GM18511 (cell line): ENCODE data around the gene SOX15.
"Not testable (repeated sequence)": the region's sequence is repeated elsewhere in the genome, so short reads cannot be mapped to it uniquely, and the experiment has no call there.

Experiments
- ATAC-seq: cut with Tn5 transposase; IDR thresholded peaks from one replicate; pipeline ENCODE4 v1.9.1; 2021; ENCODE audit warnings: mild to moderate bottlenecking, moderate library complexity; ENCODE audit not compliant: unreplicated experiment

The SOX15 gene

DNA sequence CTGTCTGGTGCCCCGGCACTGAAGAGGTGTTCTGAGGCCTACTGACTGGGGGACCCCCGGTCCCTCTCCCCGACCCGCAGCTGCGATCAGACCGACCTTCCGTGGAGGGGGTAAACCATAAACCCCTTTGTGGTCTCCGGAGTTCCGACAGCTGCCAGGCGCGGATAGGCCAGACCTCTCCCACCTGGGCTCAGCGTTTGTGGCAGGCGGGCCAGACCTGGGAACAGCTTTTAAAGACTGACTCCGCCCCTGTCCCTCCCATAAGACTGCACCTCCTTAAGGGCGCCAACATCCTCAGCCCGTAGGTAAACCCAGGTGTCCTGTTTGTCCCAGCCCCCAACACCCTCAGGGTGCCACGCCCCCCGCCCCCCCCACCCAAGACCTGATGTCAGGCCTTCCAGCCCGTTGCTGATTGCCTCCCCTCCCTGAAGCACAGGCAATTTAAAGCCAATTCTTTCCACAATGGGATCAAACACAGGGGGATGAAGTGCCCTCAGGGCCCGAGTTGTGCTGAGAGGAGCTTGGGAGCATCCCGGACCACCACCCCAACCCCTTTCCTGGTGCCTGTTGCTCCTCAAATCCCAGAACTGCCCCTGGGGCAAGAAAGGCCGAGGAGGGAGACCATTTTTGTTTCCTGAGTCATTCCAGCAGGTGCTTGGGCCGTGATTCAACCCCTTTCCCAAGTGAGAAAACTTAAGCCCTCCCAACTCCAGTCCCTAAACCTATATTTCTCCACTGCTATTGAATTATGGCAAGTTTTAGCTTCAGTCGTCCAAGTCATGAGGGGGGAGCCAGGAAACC, at the start of gene SOX15:
SOX15 (minus strand) TSS at position 204 of the 801 bp plus-strand sequence. CDS start 418 bp downstream, outside the sequence.
- ATAC-seq = no peak

DNA sequence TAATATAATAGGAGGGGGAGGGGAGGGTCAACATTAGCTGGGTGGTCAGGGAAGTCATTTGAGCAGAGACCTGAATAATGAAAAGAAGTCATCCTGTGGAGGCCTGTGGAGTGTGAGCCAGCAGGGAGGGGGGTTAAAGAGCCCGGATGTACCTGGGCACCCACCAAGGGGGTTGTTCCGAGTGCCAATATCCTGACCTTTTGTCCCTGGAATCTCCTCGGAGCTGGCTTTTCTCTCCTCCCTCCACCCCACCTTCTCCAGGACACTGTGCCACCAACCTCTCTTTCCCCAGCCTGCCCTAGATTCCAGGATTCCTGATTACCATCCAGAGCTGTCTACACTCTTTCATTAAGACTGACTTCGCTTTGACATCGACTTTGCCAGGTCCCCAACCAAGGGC, 46.3 kb upstream of the SOX15 start:
- ATAC-seq = no peak

DNA sequence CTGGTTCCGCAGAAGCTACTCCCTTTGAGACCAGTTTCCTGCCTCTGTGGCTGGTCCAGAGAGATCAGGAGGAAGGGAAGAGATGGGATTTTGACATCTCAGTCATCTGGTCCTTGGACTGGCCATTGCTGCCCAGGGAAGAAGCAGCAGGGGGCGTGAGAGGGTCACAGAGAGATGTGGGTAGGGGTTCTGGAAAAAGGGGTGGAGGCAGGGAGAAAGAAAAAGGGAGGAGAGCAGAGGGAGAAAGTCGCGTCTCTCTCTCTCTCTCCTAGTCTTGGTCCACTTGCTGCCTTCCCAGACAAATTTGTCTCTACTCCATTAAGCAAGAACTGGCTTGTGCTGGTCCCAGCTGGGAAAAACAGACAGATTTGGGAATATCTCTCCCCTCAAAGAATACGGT, 44.5 kb upstream of the SOX15 start:
- no peak for ATAC-seq

DNA sequence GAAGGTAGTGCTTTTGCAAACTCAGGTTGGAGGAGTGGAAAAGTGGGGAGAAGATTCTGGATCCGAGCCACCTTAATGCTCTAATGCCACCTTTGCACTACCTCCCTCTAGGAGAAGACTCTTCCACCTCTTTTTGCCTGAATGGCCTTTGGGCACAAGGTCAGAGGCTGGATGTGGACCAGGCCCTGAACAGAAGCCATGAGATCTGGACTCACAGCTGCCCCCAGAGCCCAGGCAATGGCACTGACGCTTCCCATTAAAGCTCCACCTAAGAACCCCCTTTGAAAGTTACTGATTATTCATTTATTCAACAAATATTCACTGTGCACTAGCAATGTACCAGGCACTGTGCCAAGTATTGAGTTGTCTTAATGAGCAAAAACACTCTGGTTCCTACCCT, 43.2 kb upstream of the SOX15 start:
- no peak for ATAC-seq

DNA sequence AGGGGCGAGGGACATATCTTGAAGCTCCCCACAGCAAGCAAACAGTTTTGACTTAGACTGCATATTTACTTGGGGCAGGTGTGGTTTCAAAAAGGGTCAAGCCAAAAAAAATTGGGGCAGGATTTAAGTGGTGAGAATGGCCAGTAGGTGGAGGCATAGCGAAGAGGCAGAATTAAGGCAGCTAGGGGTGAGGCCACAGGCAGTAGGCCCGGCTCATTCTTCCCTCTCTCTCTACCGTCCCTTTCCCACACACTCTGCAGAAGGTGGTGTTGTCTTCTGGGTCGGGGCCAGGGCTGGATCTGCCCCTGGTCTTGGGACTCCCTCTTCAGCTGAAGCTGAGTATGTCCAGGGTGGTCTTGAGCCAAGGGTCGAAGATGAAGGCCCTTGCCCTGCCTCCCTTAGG, 42.6 kb upstream of the SOX15 start:
- no peak for ATAC-seq

DNA sequence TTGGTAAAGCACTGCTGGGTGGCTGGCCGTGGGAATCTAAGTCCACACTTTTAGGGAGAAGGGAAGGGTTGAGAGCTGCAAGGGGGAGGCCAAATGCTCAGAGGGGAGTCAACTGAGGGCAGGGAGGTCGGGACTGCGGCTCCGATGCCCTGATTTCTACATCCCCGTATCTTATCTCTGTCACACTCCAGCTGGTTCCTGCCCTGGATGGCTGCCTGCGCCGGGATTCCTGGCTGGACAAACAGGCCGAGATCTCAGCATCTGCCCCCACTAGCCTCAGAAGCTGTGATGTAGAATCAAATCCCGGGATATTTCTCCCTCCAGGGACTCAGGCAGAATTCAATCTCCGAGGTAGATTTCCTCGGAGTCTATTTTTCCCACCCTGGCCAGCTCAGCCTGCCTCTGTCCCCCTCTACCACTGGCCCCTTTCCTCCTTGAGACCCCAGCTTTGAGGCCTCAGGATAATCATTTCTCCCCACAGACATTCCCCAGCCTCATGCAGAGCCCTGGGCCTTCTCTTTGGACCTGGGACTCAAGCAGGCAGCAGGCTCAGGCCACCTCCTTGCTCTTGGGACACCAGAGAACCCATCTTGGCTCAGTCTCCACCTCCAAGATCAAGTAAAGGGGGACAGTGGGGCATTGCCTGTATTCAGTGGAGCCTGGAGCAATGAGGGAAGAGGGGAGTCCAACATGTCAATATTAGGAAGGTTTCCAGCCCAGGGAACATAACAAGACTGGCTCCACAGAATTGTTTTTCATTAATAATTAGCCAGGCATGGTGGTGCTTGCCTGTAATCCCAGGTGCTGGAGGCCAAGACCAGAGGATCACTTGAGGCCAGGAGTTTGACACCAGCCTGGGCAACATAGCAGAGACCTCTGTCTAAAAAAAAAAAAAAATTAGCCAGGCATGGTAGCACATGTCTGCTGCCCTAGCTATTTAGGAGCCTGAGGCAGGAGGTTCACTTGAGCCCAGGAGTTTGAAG, 41.8 kb upstream of the SOX15 start:
- no peak for ATAC-seq

DNA sequence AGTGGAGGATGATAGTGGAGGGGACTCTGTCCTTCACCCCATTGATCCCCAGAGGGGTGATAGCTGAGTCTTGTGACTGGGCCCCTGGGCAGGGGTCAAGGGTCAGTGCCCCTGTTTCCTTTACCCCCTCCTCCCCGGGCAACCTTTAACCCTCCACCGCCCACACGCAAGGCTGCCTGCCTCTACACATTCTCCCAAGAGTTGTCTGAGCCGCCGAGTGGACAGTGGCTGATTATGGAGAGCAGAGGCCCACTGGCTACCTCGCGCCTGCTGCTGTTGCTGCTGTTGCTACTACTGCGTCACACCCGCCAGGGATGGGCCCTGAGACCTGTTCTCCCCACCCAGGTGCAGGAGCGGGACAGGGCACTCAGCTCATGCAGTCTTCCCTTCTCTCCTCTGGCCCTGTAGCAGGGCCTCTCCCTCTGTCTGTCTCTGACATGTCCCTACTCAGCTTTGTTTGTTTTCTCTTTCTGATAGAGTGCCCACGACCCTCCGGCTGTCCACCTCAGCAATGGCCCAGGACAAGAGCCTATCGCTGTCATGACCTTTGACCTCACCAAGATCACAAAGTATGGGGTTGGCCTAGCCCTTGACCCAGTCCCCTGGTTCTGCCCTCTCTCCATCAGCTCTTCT, 40.2 kb upstream of the SOX15 start, which contains the start of gene SHBG:
SHBG (plus strand) TSS at position 197 of the 633 bp plus-strand sequence; CDS start at position 235, 38 bp downstream.
- no peak for ATAC-seq

DNA sequence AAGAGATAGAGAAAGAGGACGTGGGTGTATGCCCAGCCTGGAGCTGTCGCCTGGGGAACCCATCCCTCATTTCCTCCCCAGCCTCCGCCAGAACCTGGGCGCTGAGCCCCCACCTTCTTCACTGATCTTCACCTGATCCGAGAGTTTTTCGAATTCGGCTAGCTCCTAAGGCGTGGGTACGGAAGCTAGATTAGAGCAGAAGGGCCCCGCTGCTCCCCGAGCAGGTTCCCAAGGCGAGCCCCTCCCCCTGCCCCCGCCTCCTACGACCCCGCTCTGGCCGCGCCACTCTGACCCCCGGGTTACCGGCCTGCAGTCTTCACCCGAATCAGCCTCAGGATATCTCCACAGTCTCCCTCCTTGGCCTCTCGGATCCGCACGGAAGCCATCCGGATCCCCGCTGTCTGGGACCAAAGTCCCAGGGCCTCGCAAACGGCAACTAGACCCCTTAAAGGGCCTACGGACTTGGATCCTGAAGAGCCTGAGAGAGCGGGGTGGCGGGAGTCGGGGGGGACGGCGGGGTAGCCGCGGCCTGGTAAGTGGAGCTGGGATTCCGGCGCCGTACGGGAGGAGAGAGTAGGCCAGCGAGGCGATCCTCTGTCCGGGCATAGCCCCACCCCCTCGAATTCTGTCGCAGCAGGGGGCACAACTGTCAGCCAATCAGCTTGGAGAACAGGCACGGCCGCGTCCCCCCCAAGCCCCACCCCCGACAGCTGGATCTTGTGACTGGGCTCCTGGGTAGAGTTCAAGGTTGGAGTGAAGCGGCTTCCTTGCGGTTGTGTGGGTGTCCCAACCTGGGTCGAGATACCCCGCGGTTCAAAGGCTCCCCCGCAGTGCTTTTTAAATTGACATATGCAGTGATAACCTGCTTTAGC, 37.6 kb upstream of the SOX15 start, which contains the start of gene SAT2:
SAT2 (minus strand) TSS at position 572 of the 872 bp plus-strand sequence; CDS start at position 386, 186 bp downstream.
- ATAC-seq = peak; percentile 94

DNA sequence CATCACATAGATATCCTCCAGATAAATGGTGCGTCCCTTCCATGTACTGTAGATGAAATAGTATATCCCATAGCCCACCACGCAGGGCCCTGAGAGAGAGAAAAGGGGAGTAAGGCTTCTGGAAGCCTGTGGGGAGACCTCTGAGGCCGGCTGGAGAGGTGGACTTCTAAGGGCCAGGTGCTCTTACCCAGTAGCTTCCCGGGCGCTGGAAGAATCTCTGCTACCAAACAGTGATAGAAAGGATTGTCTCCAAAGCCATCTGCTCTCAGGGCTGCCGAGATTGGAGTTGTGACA, 37.0 kb upstream of the SOX15 start:
- no peak for ATAC-seq

DNA sequence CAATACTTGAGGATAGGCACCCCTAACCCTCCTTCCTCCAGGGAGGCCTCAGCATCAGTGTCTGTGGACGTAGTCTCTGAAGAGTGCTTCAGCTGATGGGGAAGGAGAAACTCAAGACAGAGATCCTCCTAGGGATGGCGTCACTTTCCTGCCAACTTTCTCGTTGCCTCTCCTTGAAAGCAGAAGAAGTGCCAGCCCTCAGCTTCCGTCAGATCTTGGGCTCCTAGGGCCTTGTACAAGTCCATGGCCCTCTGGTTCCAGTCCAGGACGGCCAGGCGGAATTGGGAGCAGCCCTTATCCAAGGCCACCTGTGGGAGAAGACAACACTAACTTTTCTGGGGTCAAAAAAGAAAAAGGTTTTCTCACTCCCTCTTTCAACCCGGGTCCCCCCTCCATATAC, 36.4 kb upstream of the SOX15 start:
- ATAC-seq = no peak

DNA sequence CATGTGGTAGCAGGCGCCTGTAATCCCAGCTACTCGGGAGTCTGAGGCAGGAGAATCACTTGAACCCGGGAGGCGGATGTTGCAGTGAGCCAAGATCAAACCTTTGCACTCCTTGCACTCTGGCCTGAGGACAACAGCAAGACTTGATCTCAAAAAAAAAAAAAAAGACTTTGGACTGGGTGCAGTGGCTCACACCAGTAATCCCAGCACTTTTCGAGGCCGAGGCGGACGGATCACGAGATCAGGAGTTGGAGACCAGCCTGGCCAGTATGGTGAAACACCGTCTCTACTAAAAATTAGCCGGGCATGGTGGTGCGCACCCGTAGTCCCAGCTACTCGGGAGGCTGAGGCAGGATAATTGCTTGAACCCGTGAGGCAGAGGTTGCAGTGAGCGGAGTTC, 35.9 kb upstream of the SOX15 start:
- ATAC-seq = not testable (repeated sequence)

DNA sequence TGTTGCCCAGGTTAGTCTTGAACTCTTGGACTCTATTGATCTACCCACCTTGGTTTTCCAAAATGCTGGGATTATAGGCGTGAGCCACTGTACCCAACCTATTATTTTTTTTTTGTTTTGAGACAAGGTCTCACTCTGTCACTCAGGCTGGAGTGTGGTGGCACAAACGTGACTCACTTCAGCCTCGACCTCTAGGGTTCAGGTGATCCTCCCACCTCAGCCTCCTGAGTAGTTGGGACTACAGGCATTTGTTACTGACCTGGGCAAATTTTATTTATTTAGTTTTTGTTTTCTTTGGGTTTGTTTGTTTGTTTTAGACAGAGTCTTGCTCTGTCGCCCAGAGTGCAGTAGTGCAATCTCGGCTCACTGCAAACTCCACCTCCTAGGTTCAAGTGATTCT, 33.8 kb upstream of the SOX15 start:
- ATAC-seq = no peak

DNA sequence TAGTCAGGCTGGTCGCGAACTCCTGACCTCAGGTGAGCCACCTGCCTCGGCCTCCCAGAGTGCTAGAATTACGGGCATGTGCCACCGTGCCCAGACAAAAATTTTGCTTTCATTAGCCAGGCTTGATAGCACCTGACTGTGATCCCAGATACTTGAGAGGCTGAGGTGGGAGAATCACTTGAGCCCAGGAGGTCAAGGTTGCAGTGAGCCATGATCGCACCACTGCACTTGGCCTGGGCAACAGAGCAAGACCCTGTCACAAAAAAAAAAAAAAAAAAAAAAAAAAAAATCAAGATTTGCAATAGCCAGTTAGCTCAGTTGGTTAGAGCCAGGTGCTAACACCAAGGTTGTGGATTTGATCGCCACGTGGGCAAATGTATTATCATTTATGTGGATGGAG, 30.9 kb upstream of the SOX15 start:
- no peak for ATAC-seq

DNA sequence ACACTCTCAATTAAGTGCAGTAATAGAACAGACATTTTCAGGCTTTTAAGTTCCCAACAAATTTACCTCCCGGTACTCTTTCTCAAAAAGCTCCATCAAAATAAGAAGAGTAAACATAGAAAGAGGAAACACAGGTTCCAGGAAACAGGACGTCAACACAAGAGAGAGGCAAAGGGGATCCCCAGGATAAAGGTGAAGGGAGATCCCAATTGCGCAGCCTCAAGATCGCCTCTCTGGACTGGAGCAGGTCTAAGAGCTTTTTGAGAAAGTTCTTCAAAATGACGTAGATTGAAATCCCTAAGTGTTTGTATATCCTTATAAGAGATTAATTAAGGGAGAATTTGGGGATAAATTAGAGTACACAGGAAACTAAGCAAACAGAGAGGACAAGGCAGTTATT, 28.7 kb upstream of the SOX15 start:
- ATAC-seq = no peak

DNA sequence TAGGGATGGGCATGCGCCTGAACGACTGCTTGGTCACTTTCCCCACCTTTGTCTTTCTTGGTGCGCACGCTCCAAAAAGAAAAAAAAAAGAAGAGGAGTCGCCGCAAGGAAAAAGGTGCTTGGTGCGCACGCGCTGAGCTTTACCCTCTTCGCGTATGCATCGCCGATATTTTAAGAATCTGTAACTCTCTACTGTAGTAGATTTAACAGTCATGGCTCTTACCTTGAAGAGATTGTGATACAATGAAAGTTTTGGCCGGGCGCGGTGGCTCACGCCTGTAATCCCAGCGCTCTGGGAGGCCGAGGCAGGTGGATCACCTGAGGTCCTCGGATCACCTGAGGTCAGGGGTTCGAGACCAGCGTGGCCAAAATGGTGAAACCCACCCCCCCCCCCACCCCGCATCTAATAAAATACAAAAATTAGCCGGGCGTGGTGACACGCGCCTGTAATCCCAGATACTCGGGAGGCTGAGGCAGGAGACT, 25.4 kb upstream of the SOX15 start:
- no peak for ATAC-seq

DNA sequence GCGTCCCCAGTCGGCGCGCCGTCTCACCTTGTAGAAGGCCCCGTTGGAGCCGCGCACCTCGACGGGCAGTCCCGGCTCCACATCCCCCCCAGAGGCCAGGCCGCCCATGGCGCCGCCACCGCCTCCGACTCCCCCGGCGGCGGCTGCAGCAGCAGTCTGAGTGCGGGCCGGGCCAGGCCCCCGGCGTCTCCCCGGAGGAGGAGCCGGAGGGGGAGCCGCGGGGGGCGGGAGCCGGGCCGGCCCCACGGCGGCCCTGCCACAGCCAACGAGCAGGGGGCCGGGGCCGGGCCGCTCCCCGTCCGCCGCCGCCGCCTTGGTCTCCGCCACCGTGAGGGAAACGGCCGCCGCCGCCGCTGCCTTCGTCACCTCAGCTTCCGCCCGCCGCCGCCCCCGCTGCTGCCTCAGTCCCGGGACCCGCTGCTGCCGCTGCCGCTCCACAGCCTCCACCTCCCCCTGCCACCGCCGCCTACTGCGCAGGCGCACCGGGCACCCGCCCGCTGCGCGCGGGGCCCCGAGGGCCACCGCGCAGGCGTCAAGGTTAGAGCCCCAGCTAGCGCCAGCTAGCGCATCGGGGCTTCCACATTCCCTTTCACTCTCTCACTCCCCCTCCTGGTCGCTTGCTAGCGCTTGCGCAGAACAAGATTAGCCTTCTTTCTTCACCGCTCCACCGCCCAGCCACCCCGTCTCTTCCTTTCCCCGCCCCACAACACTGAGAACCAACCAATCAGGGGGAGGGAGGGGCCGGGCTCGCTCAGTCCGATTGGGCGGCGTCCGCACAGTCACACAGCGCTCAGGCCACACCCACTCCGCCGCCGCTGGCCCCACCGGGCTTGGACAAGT, 24.8 kb upstream of the SOX15 start, which contains the start of gene FXR2:
FXR2 (minus strand) TSS at position 473 of the 840 bp plus-strand sequence; CDS start at position 108, 365 bp downstream.
- ATAC-seq = peak; percentile 90

DNA sequence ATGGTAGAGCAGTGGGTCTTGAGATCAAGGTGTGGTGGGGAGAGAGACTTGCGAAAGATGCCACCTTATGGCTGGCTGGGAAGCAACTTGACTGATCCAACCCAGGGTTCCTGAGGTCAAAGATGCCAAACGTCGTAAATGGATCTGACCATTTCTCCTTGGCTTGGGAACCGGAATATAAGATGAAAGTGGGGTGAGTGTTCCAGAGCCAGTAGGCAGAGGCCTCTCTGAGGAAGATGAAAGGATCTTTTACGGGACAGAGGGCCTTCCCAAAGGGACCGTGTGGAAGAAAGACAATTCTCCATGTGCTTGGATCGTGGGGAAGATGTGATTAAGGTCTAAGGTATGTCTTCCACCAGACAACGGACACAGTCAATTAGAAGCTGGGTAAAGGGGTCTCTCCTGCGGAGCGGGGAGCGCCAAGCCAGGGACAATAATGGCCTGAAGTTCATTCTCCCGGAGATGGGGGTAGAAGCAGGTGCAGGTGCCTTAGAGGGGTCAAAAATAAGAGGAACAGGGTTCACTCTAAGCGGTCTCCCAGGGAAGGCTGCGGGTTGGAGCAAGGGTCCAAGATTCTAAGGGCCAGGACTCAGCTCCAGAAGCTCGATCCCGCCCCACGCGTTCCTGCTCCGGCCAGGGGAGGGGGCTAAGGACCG, 24.0 kb upstream of the SOX15 start:
- no peak for ATAC-seq

DNA sequence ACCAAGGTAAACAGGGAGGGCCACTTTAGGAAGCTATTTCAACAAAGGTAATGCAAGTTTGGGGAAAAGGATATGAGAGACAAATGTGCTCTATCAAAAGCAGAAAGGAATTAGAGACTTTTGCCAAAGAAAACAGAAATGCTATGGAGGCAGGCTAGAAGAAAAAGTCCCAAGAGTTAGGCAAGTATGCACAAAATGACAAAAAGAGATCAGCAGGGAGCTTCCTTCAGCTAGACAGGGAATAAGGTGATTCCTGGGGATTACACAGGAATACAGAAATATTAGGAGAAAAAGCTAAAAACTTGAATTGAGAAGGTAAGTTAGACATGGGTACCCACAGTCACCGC, 22.4 kb upstream of the SOX15 start:
- no peak for ATAC-seq
